MM.1S (cell line): ENCODE results near the gene NFYC.

Experiments used
- CTCF ChIP-seq: fragments of 300-600 bp; sonication (generic); IDR thresholded peaks from 2 replicates; pipeline ENCODE4 v1.5.1; 2016; ENCODE audit warnings: antibody characterized with exemption, low read length, mixed read lengths
- EZH2 ChIP-seq: fragments of 300-600 bp; sonication (generic); optimal IDR thresholded peaks from 2 replicates; pipeline ENCODE3; 2017; ENCODE audit warnings: low read depth, mild to moderate bottlenecking, antibody characterized with exemption, low read length, mixed read lengths
- EZH2phosphoT487 ChIP-seq: fragments of 300-600 bp; sonication (generic); IDR thresholded peaks from 2 replicates; pipeline ENCODE4 v1.6.1; 2018; ENCODE audit warnings: antibody characterized with exemption, low read length

- no peak for TF ChIP-seq CTCF
- no peak for TF ChIP-seq EZH2
- no peak for TF ChIP-seq EZH2phosphoT487
These were observed 11.8 kb downstream of the NFYC start for GRCh38 chr1:40703316-40703715.
